SH-SY5Y (cell line): ENCODE data around the gene SAMD4A.

Experiments
- GATA2 ChIP-seq: IDR thresholded peaks from 2 replicates; pipeline ENCODE4 v1.6.1; 2011; ENCODE audit warnings: mild to moderate bottlenecking, low read depth, low read length
- GATA3 ChIP-seq: IDR thresholded peaks from 2 replicates; pipeline ENCODE4 v1.6.1; 2011; ENCODE audit warnings: low read depth, mild to moderate bottlenecking, low read length, moderate library complexity

DNA sequence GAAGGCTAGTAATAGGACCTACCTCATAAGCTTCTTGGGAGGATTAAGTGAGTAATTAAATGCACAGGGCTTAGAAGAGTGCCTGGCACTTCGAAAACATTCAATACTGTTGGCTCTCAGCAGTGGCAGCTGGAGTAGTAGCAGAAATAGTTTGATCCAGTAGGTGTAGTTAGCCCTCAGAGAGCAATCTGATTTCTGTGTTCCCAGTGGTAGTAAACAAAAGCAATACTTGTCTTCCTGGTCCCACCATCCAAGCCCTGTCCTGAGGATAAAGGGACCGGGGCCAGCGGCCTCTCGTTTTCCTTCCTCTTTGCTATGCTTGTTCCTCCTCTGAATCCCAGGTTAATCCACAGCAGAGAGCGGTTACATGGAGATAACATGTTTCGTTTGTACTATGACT, 131.6 kb downstream of the SAMD4A start:
- TF ChIP-seq GATA2 (no peak), GATA3 (no peak)
